Loucy (cell line): ENCODE measurements around the gene MISP3.

Experiments used
- EZH2phosphoT487 ChIP-seq: fragments of 200-600 bp; IDR thresholded peaks from 2 replicates; pipeline ENCODE4 v1.6.1; 2018; ENCODE audit warnings: antibody characterized with exemption, mild to moderate bottlenecking, moderate library complexity, borderline replicate concordance
- TF ChIP-seq, protein P1 (sequence below): fragments of 200-600 bp; sonication (generic); conservative IDR thresholded peaks from 2 replicates; pipeline ENCODE4 v1.5.1; 2014; ENCODE audit warnings: mild to moderate bottlenecking, antibody characterized with exemption, low read length

DNA sequence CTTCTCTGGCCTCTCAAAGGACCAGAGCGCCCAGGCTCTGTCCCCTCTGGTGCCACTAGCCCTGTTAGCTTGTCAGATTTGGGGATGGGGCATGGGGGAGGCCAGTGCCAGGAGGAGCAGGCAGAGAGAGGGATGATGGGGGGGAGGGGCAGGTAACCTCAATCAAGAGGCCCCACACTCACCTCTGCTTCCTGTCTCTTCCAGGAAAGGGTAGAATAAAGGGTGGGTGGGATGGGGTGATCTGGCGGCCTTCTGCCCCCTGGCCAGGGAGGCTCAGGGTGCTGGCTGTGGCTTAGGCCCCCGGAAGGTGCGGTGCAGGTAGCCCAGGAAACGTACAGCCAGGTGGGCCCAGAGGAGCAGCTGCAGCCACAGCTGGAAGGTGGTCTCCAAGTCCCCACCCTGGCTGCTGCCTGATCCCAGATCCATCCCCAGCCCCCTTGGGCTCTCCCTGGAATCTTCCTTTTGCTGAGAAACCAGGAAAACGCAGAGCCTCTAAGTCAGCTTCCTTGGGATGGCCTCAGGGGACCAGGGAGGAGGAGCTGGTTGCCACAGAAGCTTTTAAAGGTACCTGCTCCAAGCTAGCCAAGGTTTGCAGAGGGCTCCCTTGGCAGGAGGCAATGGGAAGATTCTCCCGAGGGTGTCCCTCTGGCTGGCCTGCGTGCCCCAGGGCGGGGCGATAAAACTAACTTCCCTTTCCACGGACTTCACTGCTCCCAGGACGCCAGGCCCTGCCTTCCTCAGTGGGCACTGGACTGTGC lies 39.6 kb downstream of the MISP3 start:
- TF ChIP-seq, protein P1, sequence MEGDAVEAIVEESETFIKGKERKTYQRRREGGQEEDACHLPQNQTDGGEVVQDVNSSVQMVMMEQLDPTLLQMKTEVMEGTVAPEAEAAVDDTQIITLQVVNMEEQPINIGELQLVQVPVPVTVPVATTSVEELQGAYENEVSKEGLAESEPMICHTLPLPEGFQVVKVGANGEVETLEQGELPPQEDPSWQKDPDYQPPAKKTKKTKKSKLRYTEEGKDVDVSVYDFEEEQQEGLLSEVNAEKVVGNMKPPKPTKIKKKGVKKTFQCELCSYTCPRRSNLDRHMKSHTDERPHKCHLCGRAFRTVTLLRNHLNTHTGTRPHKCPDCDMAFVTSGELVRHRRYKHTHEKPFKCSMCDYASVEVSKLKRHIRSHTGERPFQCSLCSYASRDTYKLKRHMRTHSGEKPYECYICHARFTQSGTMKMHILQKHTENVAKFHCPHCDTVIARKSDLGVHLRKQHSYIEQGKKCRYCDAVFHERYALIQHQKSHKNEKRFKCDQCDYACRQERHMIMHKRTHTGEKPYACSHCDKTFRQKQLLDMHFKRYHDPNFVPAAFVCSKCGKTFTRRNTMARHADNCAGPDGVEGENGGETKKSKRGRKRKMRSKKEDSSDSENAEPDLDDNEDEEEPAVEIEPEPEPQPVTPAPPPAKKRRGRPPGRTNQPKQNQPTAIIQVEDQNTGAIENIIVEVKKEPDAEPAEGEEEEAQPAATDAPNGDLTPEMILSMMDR: no peak
- no peak for TF ChIP-seq EZH2phosphoT487
